WTC11 (cell line): Measurements from ENCODE around the gene SLC15A5. TPM values are rescaled to one million over a fixed set of nuclear protein-coding genes. Genes with fewer than 3 reads are reported as not detected.

Experiments
- ATAC-seq: fragments of 200-7000 bp; cut with Tn5 transposase; 2 replicates; pipeline ENCODE4 v1.10.0; 2021; ENCODE audit warnings: mild to moderate bottlenecking, moderate library complexity
- CTCF ChIA-PET: fragments of 300-600 bp; sonication (Branson Sonifier 250); formaldehyde crosslinking; loops from one replicate; lab custom pipeline; 2021; ENCODE audit warnings: antibody characterized with exemption; lab: Charles Lee
- POLR2A ChIA-PET: fragments of 350-600 bp; sonication (Branson Sonifier 250); formaldehyde crosslinking; loops from one replicate; lab custom pipeline; 2021; ENCODE audit warnings: antibody characterized with exemption; lab: Charles Lee
- DNase-seq: peaks from one replicate; pipeline ENCODE4 v3.0.0; 2021; ENCODE audit warnings: low spot score
- H3K27ac Mint-ChIP-seq: 2 replicates; pipeline ENCODE4 v1.8.0; 2021; ENCODE audit warnings: mixed read lengths
- H3K27me3 Mint-ChIP-seq: 2 replicates; pipeline ENCODE4 v1.8.0; 2021; ENCODE audit warnings: low read depth, mild to moderate bottlenecking, moderate library complexity, mixed read lengths
- H3K36me3 Mint-ChIP-seq: 2 replicates; pipeline ENCODE4 v1.8.0; 2021; ENCODE audit warnings: mixed read lengths
- H3K4me1 Mint-ChIP-seq: 2 replicates; pipeline ENCODE4 v1.8.0; 2022; ENCODE audit warnings: mixed read lengths
- H3K4me3 Mint-ChIP-seq: 2 replicates; pipeline ENCODE4 v1.8.0; 2021; ENCODE audit warnings: mild to moderate bottlenecking, moderate library complexity, mixed read lengths
- H3K9me3 Mint-ChIP-seq: 2 replicates; pipeline ENCODE4 v1.8.0; 2021; ENCODE audit warnings: mixed read lengths
- AR ChIP-seq: fragments of 250-450 bp; sonication (Bioruptor Pico); IDR thresholded peaks from 2 replicates; pipeline ENCODE4 v1.9.0; 2021; ENCODE audit warnings: mild to moderate bottlenecking
- ARID4B ChIP-seq: sonication (generic); formaldehyde crosslinking; IDR thresholded peaks from 2 replicates; pipeline ENCODE4 v1.8.0; 2023; ENCODE audit warnings: missing genetic modification reagents, mild to moderate bottlenecking, borderline replicate concordance
- ATF1 ChIP-seq: sonication (generic); formaldehyde crosslinking; IDR thresholded peaks from 2 replicates; pipeline ENCODE4 v1.8.1; 2023; ENCODE audit warnings: mild to moderate bottlenecking, moderate library complexity, missing genetic modification reagents
- GABPB1 ChIP-seq: sonication (generic); formaldehyde crosslinking; IDR thresholded peaks from 2 replicates; pipeline ENCODE4 v1.8.1; 2023; ENCODE audit warnings: mild to moderate bottlenecking, missing genetic modification reagents
- GRHL2 ChIP-seq: fragments of 250-450 bp; sonication (Bioruptor Pico); IDR thresholded peaks from 2 replicates; pipeline ENCODE4 v1.8.0; 2022; ENCODE audit warnings: mild to moderate bottlenecking, moderate library complexity; ENCODE audit not compliant: insufficient replicate concordance, severe bottlenecking
- HMGA2 ChIP-seq: fragments of 250-450 bp; sonication (Bioruptor Pico); IDR thresholded peaks from 2 replicates; pipeline ENCODE4 v1.4.0; 2021; ENCODE audit warnings: mild to moderate bottlenecking, moderate library complexity
- IRF2 ChIP-seq: sonication (generic); formaldehyde crosslinking; IDR thresholded peaks from 2 replicates; pipeline ENCODE4 v1.8.0; 2022; ENCODE audit warnings: low read depth, missing genetic modification reagents, borderline replicate concordance
- MLX ChIP-seq: sonication (generic); formaldehyde crosslinking; IDR thresholded peaks from 2 replicates; pipeline ENCODE4 v1.8.1; 2023; ENCODE audit warnings: mild to moderate bottlenecking, missing genetic modification reagents, moderate library complexity
- NFATC4 ChIP-seq: fragments of 250-450 bp; sonication (Bioruptor Pico); IDR thresholded peaks from 2 replicates; pipeline ENCODE4 v1.9.0; 2021; ENCODE audit warnings: mild to moderate bottlenecking
- NFE2L1 ChIP-seq: sonication (generic); formaldehyde crosslinking; IDR thresholded peaks from 2 replicates; pipeline ENCODE4 v1.8.1; 2023; ENCODE audit warnings: missing genetic modification reagents
- NR1H2 ChIP-seq: sonication (generic); formaldehyde crosslinking; IDR thresholded peaks from 2 replicates; pipeline ENCODE4 v1.9.0; 2021; ENCODE audit warnings: mild to moderate bottlenecking, moderate library complexity, missing genetic modification reagents
- PREB ChIP-seq: sonication (generic); formaldehyde crosslinking; IDR thresholded peaks from 2 replicates; pipeline ENCODE4 v1.8.1; 2022; ENCODE audit warnings: mild to moderate bottlenecking, missing genetic modification reagents, moderate library complexity, borderline replicate concordance
- TEAD1 ChIP-seq: sonication (generic); formaldehyde crosslinking; IDR thresholded peaks from 2 replicates; pipeline ENCODE4 v1.8.0; 2022; ENCODE audit warnings: mild to moderate bottlenecking, missing genetic modification reagents
- TP53 ChIP-seq: sonication (generic); formaldehyde crosslinking; IDR thresholded peaks from 2 replicates; pipeline ENCODE4 v1.8.1; 2023; ENCODE audit warnings: mild to moderate bottlenecking, missing genetic modification reagents
- ZNF121 ChIP-seq: sonication (generic); formaldehyde crosslinking; IDR thresholded peaks from 2 replicates; pipeline ENCODE4 v1.8.0; 2023; ENCODE audit warnings: missing genetic modification reagents
- ZNF317 ChIP-seq: sonication (generic); formaldehyde crosslinking; IDR thresholded peaks from 2 replicates; pipeline ENCODE4 v1.8.1; 2023; ENCODE audit warnings: low read depth, mild to moderate bottlenecking, moderate library complexity, missing genetic modification reagents, borderline replicate concordance
- ZNF423 ChIP-seq: fragments of 250-450 bp; sonication (Bioruptor Pico); IDR thresholded peaks from 2 replicates; pipeline ENCODE4 v2.1.2; 2022; ENCODE audit warnings: mild to moderate bottlenecking, moderate library complexity
- ZNF671 ChIP-seq: fragments of 250-450 bp; sonication (Bioruptor Pico); IDR thresholded peaks from 2 replicates; pipeline ENCODE4 v1.8.0; 2021; ENCODE audit warnings: mild to moderate bottlenecking
- total RNA-seq: library from RNA; stranded (reverse); gene quantifications from 3 replicates; pipeline ENCODE4 v1.2.3, GENCODE V29; 2021

The SLC15A5 gene
- total RNA-seq, 1 experiment from 2014 or later: not detected

GRCh38 chr12:16187660-16188059 lies 89.8 kb downstream of the SLC15A5 start:
- DNase-seq (no peak), ATAC-seq (no peak)
- Mint-ChIP-seq H3K27me3 (no peaks in the 10 kb centered on the region), H3K9me3 (no peaks in the 10 kb centered on the region), H3K36me3 (no peaks in the 10 kb centered on the region), H3K27ac (no peak overlapping the region), H3K4me3 (no peak overlapping the region), H3K4me1 (peaks cover 18% of the 10 kb centered on the region)
- ChIA-PET POLR2A (no interaction called here), CTCF (interaction anchor here (1.0 kb wide), 1 partner anchor 22 kb away, joined by 4 read pairs; no protein-coding TSS in a partner anchor)
- no peak for TF ChIP-seq TP53 (CRISPR knock-in tag)
- TF ChIP-seq HMGA2 (CRISPR knock-in tag): no peak
- TF ChIP-seq NR1H2 (CRISPR knock-in tag): no peak
- no peak for TF ChIP-seq GABPB1
- no peak for TF ChIP-seq ZNF121
- no peak for TF ChIP-seq ZNF317 (CRISPR knock-in tag)
- TF ChIP-seq ATF1 (CRISPR knock-in tag): no peak
- TF ChIP-seq GRHL2 (CRISPR knock-in tag): no peak
- no peak for TF ChIP-seq PREB (CRISPR knock-in tag)
- TF ChIP-seq AR: no peak
- TF ChIP-seq IRF2 (CRISPR knock-in tag): no peak
- TF ChIP-seq NFE2L1 (CRISPR knock-in tag): no peak
- TF ChIP-seq, all 79 proteins: peak for 0

GRCh38 chr12:16184681-16185080 lies 92.8 kb downstream of the SLC15A5 start:
- no peak overlapping the region for H3K27ac Mint-ChIP-seq
- H3K27me3 Mint-ChIP-seq: no peaks in the 10 kb centered on the region
- H3K36me3 Mint-ChIP-seq: no peaks in the 10 kb centered on the region; the same call in 1 of the 2 replicates
- POLR2A ChIA-PET: no interaction called here
- peaks cover 21% of the 10 kb centered on the region for H3K4me1 Mint-ChIP-seq
- TF ChIP-seq ZNF671 (CRISPR knock-in tag) (no peak), ARID4B (CRISPR knock-in tag) (no peak), ZNF423 (no peak), NFATC4 (CRISPR knock-in tag) (no peak), MLX (CRISPR knock-in tag) (no peak), GABPB1 (no peak), TEAD1 (CRISPR knock-in tag) (no peak)
- TF ChIP-seq, all 79 proteins: peak for 0
- H3K4me3 Mint-ChIP-seq: no peak overlapping the region
- CTCF ChIA-PET: no interaction called here
- peaks cover 9% of the 10 kb centered on the region for H3K9me3 Mint-ChIP-seq
- ATAC-seq (peak; percentile 81), DNase-seq (no peak)
